GM21423 (cell line): ENCODE measurements around the gene CFAP92.
"Not testable (repeated sequence)": the region's sequence is repeated elsewhere in the genome, so short reads cannot be mapped to it uniquely, and the experiment has no call there.

Source experiments
- ATAC-seq: cut with Tn5 transposase; IDR thresholded peaks from one replicate; pipeline ENCODE4 v1.9.1; 2021; ENCODE audit warnings: mild to moderate bottlenecking, moderate library complexity; ENCODE audit not compliant: unreplicated experiment

Gene CFAP92

DNA sequence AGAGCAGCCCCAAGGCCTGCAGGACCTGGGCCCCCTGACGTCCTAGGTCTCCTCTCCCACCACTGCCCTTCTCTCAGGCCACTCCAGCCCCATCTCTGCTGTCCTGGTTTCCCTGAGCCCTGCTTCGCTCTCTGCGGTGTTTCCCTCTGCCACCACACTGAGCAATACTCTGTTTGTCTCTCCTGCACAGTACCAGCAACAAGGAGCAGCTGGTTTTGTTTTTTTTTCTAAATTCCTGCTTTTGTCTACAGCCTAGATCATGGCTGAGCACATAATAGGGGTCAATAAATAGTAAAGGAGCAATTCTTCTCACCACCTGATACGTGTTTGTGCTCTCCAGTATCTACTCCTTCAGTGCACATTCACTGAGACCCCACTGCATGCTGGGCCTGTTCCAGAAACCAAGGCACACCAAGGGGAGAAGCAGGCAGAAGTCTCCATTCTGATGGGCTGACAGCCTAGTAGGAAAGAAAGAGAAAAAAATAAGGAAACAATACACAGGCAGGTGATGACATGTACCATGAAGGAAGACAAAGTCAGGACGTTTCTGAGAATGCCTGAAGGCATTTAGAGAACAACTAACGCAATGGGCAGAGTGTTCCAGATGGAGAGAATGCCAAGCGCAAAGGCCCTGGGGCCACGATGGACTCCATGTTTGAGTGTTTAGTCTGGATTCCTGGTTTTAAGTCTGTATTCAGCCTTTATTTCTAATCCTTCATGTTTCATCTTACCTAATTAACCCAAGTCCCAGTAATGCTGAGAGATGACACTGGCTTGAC, 120.4 kb downstream of the CFAP92 start:
- ATAC-seq = no peak

DNA sequence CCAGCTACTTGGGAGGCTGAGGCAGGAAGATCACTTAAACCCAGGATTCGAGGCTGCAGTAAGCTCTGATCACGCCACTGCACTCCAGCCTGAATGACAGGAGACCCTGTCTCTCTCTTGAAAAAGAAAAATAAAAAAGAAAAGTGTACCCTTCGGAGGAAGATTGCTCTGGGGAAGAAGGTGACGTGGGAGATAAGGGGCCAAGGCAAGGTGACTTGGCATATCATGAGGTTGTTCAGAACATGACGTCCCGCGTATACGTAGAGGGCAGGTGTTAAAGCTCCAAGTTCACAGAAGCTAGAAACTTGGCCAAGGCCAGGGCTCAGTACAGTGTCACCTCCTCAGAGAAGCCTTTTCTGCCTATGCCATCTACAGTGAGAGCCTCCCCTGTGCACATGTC, 121.1 kb downstream of the CFAP92 start:
- no peak for ATAC-seq

- no peak for ATAC-seq
Observed at GRCh38 chr3:128872282-128872681, 121.6 kb downstream of the CFAP92 start.

GRCh38 chr3:128870347-128870746, 123.5 kb downstream of the CFAP92 start:
- ATAC-seq = no peak

DNA sequence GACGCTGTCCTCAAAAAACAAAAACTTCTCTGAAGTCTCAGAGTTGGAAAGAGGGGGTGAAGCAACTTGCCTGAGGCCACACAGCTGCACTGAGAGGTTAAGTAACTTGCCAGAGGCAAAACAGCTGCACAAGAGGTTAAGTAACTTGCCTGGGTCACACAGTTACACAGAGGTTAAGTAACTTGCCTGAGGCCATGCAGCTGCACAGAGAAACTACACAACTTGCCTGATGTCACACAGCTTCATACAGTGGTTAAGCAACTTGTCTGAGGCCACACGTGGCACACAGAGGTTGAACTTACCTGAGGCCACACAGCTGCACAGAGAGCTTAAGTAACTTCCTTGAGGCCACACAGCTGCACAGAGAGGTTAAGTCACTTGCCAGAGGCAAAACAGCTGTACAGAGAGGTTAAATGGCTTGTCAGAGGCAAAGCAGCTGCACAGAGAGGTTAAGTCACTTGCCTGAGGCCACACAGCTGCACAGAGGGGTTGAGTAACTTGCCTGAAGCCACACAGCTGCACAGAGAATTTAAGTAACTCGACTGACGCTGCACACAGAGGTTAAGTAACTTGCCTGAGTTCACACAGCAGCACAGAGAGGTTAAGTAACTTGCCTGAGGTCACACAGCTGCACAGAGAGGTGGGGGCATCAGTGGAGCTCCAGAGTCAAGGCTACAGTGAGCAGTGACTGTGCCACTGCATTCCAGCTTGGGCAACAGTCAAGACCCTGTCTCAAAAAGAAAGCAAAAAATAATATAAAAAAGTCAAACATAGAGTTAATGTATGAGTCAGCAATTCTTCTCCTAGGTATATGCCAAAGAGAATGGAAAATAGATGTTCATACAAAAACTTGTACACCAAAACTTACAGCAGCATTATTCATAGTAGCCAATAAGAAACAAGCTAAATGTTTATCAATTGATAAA, 126.4 kb downstream of the CFAP92 start:
- no peak for ATAC-seq

DNA sequence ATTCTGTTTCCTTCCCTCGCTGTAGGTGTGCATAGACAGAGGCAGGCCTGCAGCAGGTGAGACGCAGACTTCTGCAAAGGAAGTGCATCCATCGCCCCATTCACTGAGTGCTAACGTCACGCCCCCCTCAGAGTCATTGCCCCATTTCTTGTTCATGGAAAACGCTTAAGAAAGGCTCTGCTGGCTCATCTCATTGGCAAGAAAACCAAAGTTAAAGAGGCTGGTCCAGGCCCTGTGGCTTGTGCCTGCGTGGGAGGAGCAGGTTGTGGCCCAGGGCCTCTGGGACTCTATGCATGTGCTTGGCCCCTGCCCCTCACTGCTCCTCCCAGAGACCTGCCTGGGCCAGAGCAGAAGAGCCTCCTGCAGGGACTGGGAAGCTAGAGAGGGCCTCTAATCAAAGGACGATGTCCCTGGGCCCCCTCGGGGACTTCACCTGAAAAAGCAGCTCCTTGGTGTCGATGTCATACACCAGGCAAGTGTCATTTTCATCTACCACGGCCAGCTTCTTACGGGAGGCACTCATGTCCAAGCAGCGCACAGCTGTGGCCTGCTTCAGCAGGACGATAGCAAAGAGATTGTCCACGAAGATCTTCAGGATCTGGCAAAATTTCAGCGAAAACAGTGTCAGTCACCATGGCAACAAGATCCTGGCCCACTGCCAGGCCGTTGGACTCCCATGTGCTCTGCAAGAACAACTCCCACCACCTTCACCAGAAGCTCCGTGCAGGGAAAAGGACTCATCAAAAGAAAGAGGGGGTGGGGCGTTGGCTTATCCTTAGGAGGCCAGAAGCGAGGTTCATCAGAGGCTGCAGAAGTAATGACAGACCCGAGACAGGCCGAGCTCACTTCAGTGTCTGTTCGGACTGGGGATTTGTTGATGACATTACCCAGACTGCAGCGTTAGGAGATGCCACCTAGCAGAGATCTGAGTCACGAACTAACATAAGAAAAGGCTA, 128.7 kb downstream of the CFAP92 start:
- ATAC-seq = not testable (repeated sequence)

DNA sequence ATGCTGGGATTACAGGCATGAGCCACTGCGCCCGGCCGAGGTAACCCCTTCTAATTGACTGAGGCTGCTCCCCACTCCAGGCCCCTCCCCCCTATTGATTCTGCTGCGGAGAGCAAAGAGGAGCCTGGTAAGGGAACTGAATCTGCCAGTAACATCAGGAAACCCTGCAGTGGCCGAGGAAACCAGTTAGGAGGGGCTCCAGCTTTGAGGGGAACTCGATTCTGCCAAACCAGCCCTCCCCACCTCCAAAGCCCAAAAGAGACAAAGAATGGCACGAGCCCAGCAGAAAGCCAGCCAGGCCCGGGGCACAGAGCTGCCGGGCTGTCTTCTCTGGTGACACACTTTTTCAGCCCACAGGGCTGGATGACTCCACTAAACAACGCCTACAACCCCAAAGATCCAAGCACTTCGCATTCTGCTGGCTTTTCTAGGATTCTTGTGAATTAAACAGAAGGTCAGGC, 129.5 kb downstream of the CFAP92 start:
- ATAC-seq = no peak

- ATAC-seq = no peak
Observed at GRCh38 chr3:128863560-128863959, 130.3 kb downstream of the CFAP92 start.

DNA sequence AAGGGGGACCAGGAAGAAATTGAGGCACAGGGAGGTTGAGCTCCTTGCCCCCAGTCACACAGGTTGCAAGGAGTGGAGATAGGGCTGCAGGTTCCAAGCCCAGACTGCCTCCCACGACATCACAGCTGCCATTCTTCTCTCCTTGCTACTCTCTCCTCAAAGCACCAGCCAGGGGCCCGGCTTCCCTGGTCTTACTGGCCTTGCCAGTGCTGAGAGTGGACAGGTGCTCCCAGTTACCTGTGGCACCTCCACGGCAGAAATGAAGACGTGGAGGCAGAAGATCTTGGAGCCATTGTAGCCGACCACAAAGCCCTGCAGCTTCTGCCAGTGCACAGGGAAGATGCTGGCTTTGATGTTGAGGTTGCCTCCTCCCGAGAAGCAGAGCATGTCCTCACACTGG, 132.4 kb downstream of the CFAP92 start:
- no peak for ATAC-seq
